Adrenal gland (tissue), 5 donors: ENCODE data around the gene SEC24D.

Experiments
- POLR2A ChIP-seq, 2 donors: fragments of 450-650 bp; IDR thresholded peaks; one replicate each; pipeline ENCODE4 v1.6.1; 2017; ENCODE audit warnings: antibody characterized with exemption in 2 of 2, mild to moderate bottlenecking in 2 of 2, moderate library complexity in 1 of 2
- TF ChIP-seq, protein P1 (sequence below), 6 experiments: fragments of 450-650 bp in 4 of 6; fragments of 200-600 bp in 2 of 6; sonication (generic) in 1 of 6; IDR thresholded peaks; 1 replicate in 5 of 6; 2 replicates in 1 of 6; pipeline versions ENCODE4 v1.5.1 to v1.8.0; 2016 to 2021; ENCODE audit warnings: antibody characterized with exemption in 6 of 6, mild to moderate bottlenecking in 2 of 6, moderate library complexity in 1 of 6
- donor health status: DM: no; HTN: no; CAD: no.

DNA sequence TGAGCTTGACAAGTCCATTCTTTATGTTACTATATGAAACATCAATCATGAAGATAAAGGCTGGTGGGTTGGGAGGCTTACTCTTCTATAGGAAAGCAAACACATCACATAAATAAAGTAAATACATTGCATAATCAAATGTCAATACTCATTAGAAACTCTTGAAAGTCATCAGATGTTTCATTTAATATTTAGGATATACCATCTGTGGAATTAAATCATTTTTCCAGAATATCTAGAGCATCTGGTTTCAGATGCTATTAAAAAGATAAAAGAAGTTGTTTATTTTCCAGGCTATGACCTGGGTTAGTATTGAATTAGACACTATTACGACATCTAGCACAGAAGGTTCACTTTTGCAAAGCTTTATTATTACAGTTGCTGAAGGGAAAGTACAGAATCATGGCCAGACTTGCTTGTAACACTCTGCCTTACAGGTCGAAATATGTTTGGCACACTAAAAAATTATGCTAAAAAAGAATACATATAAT, 78.1 kb downstream of the SEC24D start:
- TF ChIP-seq, protein P1, sequence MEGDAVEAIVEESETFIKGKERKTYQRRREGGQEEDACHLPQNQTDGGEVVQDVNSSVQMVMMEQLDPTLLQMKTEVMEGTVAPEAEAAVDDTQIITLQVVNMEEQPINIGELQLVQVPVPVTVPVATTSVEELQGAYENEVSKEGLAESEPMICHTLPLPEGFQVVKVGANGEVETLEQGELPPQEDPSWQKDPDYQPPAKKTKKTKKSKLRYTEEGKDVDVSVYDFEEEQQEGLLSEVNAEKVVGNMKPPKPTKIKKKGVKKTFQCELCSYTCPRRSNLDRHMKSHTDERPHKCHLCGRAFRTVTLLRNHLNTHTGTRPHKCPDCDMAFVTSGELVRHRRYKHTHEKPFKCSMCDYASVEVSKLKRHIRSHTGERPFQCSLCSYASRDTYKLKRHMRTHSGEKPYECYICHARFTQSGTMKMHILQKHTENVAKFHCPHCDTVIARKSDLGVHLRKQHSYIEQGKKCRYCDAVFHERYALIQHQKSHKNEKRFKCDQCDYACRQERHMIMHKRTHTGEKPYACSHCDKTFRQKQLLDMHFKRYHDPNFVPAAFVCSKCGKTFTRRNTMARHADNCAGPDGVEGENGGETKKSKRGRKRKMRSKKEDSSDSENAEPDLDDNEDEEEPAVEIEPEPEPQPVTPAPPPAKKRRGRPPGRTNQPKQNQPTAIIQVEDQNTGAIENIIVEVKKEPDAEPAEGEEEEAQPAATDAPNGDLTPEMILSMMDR (IDR thresholded peaks at IDR 0.05) = no peak
- TF ChIP-seq POLR2A (IDR thresholded peaks at IDR 0.05) = no peak
